Nucleus accumbens (tissue), 56 donors: ENCODE results near the gene CORO2A.

Source experiments
- DNase-seq, 56 donors: peaks; one replicate each; lab custom pipeline; 2025; lab: John Stamatoyannopoulos, UW

Gene CORO2A

GRCh38 chr9:98219794-98220370, 27.4 kb upstream of the CORO2A start:
- DNase-seq, result no peak

GRCh38 chr9:98219364-98219716, 26.9 kb upstream of the CORO2A start:
- DNase-seq, result no peak

GRCh38 chr9:98218562-98219363, 26.3 kb upstream of the CORO2A start:
- DNase-seq, result no peak

GRCh38 chr9:98217255-98217654, 24.8 kb upstream of the CORO2A start:
- DNase-seq, result no peak

GRCh38 chr9:98216391-98216790, 24.0 kb upstream of the CORO2A start:
- no peak for DNase-seq

GRCh38 chr9:98215821-98216220, 23.4 kb upstream of the CORO2A start:
- peak in 1 of 56 donors; percentile 23 for DNase-seq

- DNase-seq, result no peak
Observed at GRCh38 chr9:98215271-98215670, 22.8 kb upstream of the CORO2A start.

- DNase-seq, result peak in 9 of 56 donors; percentile 8 to 42 (median 13)
Observed at GRCh38 chr9:98214811-98215210, 22.4 kb upstream of the CORO2A start.

- DNase-seq, result no peak
Observed at GRCh38 chr9:98211260-98211659, 18.8 kb upstream of the CORO2A start.

- no peak for DNase-seq
Observed at GRCh38 chr9:98210435-98210834, 18.0 kb upstream of the CORO2A start.

- DNase-seq, result no peak
Observed at GRCh38 chr9:98209530-98209929, 17.1 kb upstream of the CORO2A start.

- no peak for DNase-seq
Observed at GRCh38 chr9:98208635-98209034, 16.2 kb upstream of the CORO2A start.

GRCh38 chr9:98207606-98208005, 15.2 kb upstream of the CORO2A start:
- no peak for DNase-seq

GRCh38 chr9:98206754-98207153, 14.3 kb upstream of the CORO2A start:
- no peak for DNase-seq

- no peak for DNase-seq
Observed at GRCh38 chr9:98204692-98205091, 12.3 kb upstream of the CORO2A start.

- DNase-seq, result no peak
Observed at GRCh38 chr9:98203153-98203552, 10.7 kb upstream of the CORO2A start.

GRCh38 chr9:98202252-98202651, 9.8 kb upstream of the CORO2A start:
- DNase-seq, result no peak

GRCh38 chr9:98201749-98202148, 9.3 kb upstream of the CORO2A start:
- DNase-seq, result no peak

GRCh38 chr9:98201102-98201501, 8.7 kb upstream of the CORO2A start:
- DNase-seq, result no peak

- no peak for DNase-seq
Observed at GRCh38 chr9:98199388-98200033, 7.1 kb upstream of the CORO2A start.

GRCh38 chr9:98195671-98196070, 3.2 kb upstream of the CORO2A start:
- DNase-seq, result no peak
